NCI-H2107 treated with DMSO at 0.1 percent for 48 hours (cell line): ENCODE results near the gene KLHL15.

ENCODE experiments used
- DNase-seq: peaks from one replicate; lab custom pipeline; 2025; ENCODE audit not compliant: unreplicated experiment; lab: John Stamatoyannopoulos, UW

The KLHL15 gene

GRCh38 chrX:23952984-23953907, 73.7 kb downstream of the KLHL15 start:
- peak; percentile 17 for DNase-seq

- no peak for DNase-seq
Observed at GRCh38 chrX:23952391-23952790, 74.6 kb downstream of the KLHL15 start.

GRCh38 chrX:23945206-23945605, 81.8 kb downstream of the KLHL15 start:
- DNase-seq: no peak

- DNase-seq: no peak
Observed at GRCh38 chrX:23944234-23944633, 82.8 kb downstream of the KLHL15 start.

- DNase-seq: no peak
Observed at GRCh38 chrX:23939203-23939602, 87.8 kb downstream of the KLHL15 start.

GRCh38 chrX:23938690-23939089, 88.3 kb downstream of the KLHL15 start:
- DNase-seq: no peak

GRCh38 chrX:23937100-23937499, 89.9 kb downstream of the KLHL15 start:
- peak; percentile 14 for DNase-seq

- DNase-seq: no peak
Observed at GRCh38 chrX:23936180-23936579, 90.8 kb downstream of the KLHL15 start.

- no peak for DNase-seq
Observed at GRCh38 chrX:23935106-23935505, 91.9 kb downstream of the KLHL15 start.
